Smooth muscle cell of the brain vasculature (primary cell): ENCODE data around the gene PEDS1.
"Not testable (repeated sequence)": the region's sequence is repeated elsewhere in the genome, so short reads cannot be mapped to it uniquely, and the experiment has no call there.

Experiments used
- DNase-seq: peaks from one replicate; pipeline ENCODE4 v3.0.0-alpha.2; 2012; ENCODE audit warnings: low read depth, low spot score

PEDS1 gene

DNA sequence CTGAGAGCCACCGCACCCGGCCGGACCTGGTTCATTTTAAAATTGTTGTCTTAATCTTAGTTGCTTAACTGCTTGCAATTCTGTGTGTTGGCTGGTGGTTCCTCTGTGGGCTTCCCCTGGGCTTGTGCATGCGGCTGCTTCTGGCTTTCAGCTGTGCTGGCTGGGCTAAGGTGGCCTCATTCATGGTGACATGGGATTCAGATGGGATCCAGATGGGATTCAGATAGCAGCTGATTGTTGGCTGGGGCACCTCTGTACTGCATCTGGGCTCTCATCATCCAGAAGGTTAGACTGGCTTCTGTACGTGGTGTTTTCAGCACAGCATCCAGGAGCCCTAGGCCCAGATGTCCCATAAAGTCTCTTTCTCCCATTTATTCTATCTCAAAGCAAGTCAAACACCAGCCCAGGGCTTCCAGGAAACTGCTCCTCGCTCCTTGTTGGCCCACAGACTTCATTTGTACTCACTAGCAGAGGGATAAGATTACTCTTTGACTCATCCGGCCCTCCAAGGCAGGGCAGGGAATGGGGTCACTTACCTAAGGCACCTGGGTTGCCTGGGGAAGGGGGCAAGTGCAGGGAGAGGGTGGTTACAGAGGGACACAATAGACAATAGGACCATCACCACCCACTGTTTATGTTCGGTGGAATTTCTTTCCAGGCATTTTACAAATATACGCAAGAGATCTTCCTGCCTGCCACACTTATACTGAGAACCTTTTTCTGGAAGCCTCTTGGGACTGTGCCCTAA is 10.2 kb upstream of the PEDS1 start:
- no peak for DNase-seq

DNA sequence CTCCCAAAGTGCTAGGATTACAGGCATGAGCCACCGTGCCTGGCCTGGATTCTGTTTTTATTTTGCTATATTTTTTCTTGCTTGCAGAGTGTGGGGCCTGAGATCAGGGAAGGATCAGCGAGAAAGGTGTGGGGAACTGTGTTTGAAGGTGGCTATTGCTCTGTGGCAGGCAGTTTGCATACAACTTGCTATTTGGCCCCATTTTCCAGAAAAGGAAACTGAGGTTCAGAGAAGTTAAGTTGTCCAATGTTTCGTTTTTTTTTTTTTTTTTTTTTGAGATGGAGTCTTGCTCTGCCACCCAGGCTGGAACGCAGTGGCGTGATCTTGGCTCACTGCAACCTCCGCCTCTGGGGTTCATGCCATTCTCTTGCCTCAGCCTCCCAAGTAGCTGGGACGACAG is 8.0 kb upstream of the PEDS1 start:
- DNase-seq: not testable (repeated sequence)

DNA sequence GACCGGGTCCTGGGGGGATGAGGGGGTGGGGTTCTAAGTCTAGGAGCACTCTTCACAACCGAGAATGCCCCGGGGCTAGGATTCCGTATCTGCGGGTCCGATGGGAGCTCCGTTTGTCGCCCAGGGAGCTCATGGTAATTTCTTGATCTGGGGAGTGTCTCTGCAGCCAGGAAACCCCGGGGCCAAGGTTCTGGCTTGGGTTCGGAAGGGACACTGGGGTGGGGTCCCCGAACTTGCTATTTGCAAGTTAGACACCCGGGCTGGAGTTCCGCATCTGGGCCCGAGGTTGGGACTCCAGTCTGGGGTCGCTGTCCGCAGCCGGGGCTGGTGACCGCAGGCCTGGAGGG is 397 bp downstream of the PEDS1 start:
- no peak for DNase-seq

DNA sequence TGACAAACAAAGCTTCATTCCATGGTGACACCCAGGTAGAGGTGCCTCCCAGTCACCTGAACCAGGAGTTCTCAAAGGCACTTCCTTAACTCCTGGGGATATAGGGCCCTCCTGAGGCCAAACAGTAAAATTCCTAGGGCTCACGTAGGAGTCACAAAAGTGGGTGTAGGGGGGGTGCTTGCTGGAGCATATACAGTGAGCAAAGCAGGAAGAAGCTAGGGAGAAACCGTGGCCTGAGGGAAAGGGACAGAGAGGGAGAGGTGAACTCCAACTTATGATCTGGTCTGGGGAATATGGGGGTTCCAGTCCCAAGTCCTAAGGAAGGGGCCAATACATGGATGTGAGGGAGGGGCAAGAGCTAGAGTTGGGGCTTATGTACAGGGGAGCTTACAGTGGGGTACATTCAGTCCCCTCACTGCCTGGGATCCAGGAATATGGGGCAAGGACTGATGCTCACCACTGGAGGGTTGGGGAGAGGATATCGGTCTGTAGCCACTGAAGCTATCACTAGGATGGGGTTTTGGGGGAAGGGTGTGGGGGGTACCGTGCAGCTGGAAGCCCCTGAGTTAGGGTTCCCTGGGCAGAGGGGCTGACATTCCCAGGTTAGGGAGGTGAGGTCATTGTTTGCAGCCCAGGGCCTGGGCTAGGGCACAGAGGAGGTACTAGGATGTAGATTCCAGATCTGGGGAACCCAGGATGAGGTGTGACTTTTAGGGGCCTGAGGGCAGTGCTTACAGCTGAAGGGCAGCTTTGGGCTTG is 950 bp downstream of the PEDS1 start:
- no peak for DNase-seq

DNA sequence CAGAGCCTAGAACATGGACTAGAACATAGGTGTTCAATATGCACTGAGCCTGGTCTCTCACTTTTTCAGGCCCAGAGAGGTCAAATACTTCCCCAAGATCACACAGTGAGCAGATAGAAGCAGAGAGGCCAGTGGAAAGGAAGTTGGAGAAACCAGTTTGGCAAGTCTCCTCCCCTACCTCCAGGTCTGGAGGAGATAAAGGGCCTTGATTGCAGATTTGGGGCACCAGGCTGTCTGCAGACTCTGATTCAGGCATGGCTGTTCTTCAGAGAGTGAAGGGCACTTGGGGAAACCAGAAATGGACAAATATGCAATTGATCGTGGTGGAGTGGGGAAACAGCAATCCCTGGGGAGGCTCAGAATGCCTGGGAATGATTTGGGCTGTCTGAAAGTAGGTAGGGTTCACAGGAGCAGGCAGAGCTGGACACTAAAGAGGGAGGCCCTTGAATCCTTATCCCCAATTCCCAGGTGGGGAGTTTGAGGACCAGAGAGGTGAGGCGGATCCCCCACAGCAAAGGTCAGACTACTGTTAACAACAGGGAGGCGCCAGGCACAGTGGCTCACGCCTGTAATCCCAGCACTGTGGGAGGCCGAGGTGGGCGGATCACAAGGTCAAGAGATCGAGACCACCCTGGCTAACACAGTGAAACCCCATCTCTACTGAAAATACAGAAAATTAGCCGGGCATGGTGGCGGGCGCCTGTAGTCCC is 2.3 kb downstream of the PEDS1 start:
- no peak for DNase-seq

DNA sequence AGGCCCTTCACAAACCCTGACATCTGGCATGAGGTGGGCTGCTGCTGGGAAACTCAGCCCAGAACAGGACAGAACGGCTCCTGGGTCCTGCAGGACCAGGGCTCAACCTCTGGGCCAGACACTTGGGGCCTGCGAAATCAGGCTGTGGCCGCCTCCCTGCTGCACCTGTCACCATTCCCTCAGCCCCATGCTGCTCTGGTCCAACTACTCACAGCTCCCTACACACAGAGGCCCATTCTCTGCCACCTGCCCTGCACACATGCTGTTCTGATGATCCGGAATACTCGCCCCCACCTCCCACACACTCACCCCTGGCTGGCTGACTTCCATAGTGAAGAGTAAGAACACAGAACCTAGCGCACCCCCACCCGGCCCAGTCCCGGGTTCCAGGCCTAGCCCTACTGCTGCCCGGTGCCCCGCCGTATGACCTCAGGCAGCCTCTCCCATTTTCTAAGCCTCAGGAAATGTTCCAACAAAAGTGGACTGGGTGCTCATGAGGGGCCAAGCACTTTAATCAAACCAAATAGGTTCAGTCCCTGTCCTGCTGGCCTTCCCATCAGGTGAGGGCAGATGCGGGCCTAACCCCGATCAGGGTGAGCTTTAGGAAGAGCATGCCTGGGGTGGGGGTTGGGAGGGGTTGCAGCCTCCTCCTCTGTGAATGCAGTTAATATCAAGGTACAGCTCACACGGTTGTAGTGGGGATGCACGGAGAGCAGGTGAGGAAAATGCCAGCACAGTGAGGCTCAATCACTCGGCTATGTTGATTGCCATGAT is 3.9 kb downstream of the PEDS1 start:
- no peak for DNase-seq

DNA sequence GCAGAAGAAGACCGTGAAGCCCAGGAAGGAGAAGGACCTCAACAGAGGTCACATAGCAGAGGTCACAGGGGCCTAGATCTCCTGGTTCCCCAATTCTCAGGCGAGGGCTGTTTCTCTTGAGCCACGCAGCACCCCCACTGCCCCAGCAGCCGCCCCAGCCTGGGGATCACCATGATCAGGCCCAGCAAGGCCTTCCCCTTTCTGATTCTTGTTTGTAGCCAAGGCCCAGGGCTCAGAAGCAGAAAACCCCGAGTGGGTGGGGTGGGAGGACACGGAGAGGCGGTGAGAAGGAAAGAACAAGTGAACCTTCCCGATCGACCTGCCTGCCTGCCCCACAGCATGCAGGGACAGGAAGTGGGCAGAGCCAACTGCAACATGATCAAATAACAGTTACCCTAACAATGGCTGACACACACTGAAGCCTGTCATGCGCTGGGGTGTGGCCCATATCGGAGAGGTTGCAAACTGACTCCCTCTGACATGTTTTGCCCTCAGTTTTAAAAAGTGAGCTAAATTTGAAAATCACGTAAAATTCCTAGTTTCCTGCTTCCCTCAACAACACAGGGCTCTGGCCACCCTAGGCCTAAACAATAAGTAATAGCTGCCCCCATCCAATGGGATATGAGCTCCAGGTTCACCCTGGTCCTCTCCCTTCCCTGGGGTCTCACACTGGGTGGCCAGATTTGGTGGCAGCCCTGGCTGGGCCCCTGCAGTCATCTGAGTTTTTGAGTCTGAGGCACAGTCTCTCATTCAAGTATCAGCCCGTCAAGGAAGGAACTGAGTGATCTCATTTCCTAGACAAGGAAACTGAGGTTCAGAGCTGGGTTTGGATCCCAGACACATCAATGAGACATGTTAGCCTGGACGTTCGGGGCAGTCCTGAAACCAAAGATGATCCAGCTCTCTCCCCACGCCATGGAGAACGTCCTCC is 6.5 kb downstream of the PEDS1 start:
- no peak for DNase-seq

DNA sequence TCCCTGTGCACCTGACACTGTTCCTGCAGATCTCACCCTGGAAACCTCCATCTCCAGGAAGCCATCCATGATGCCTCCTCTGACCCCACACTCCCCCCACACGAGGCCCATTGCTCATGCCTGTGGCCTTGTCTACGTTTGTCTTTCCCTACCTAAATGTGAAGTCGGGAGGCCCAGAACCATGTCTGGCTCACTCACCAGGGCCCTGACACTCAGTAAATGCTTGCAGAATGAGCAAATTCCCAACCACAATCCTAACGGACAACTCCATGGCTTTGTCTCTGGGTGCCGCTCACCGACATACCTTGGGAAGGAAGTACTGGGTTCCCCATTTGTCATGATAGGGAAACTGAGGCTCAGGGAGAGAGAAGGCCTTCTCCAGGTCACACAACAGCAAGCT is 7.3 kb downstream of the PEDS1 start:
- no peak for DNase-seq

DNA sequence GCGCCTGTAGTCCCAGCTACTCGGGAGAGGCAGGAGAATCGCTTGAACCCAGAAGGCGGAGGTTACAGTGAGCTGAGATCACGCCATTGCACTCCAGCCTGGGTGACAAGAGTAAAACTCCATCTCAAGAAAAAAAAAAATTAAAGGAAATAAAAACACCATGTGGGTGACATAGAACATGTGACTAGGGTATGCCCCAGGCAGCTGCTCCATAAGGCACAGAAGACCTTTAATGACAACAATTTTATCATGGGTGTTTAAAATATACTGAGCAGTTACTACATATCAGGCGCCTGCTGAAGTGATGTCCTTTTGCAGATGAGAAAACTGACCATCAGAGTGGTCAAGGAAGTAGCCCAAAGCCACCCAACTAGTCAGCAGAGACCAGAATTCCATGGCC is 8.0 kb downstream of the PEDS1 start:
- DNase-seq: no peak

DNA sequence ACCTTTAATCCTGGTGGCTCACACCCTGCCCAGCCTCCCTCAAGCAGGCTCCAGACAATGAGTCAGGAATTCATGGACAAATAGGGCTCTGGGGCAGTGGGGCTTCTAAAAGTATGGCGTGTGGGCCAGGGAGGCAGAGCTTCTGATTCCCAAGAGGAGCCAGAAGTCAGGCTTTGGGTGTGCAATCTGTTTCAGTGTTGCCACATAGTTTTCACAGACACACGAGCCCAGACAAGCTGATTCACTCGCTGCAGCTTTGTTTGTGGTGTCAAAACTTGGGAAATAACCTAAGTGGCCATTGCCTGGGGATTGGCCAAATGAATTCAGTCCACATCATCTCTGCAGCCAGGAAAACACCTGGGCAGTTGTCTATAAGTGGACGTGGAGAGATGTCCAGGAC is 9.2 kb downstream of the PEDS1 start:
- DNase-seq: peak; percentile 49

DNA sequence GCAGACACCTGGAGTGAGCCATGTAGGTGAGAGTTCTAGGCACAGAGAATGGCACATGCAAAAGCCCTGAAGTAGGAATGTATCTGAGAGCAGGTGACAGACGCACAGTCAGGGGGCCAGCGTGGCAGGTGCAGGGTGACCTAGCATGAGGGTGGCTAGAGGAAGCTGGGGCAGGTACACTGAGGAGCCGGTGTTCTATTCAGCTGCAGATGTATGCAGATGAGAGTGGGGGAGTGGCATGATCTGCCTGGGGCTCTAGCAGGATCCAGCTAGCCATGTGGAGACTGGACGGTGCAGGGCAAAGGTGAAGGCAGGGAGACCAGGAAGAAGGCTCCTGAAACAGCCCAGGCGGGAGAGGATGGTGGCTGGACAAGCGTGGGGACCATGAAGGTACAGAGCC is 10.7 kb downstream of the PEDS1 start:
- no peak for DNase-seq

DNA sequence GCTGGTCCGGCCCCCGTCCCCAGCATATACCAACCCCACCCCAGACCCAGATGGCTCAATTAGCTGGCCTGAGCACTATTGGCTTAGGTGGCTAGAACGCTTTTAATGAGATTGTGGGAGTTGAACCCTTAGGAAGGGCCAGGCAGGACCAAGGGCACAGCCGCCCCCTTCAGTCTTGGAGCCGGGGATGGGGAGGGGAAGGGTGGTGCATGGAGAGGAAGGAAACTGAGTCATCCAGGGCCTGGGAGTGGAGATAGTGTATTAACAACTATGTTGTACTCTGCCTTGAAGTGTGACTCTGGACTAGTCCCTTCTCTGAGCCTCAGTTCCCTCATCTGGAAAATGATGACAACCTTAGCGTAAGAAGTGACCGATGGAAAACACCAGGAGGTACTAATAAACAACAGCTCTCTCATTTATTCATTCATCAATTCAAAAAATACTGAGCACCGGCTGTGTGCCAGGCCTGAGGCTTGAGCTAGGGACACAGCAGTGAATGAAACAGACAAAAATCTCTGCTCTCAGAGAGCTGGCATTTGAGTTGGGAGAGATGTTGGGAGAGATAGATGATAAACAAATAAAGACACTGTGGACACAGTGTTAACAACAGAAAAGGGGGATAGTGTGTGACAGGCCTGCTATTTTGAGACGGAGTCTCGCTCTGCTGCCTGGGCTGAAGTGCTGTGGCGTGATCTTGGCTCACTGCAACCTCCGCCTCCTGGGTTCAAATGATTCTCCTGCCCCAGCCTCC is 11.5 kb downstream of the PEDS1 start:
- no peak for DNase-seq

DNA sequence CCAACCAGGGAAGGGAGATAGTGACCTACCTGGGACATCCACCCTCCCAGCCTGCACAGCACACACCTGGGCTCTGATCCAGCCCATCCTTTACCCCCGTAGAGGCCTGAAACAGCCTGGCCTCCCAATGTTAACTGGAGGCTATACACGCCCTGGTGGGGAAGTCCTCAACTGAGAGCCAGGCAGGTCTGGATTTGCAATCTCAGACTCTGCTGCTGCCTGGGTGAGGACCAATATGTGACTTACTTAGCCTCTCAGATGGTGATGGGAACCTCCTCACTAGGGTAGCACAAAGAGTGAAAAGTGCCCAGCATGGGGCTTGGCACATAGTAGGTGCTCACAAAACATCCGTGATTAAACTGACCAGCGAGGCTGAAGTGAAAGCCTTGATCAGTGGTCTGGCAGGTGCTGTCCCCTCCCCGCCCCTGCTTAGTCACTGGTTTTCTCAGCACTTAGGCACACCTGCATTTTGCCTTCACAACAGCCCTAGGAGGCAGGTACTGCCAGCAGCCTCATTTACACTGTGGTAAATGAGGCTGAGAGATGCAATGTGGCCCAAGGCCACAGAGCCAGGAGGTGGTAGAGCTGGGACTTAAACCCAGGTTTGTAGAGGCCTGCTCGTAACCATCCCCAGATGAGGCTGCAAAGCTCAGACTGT is 12.4 kb downstream of the PEDS1 start:
- no peak for DNase-seq

DNA sequence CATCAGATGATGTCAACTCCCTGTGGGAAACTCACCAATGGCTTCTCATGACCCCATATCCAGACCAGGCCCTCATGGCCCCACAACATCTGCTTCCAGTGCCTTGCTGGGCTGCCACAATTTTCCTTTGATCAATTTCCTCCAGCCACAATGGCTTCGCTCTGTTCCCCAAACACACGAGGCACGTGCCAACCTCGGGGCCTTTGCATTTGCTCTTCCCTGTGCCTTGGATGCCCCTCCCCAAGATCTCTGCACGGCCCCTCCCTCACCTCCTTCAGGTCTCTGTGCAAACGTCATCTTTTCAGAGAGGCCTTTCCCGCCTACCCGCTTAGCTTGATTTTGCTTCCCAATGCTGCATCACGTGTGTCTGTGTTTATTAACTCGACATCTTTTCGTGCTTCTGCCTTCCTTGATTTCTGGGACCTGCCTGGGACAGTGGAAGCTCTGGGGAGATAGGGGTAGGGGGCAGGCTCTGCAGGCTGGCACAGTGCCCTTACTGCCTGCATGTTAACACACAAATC is 13.1 kb downstream of the PEDS1 start:
- DNase-seq: no peak

DNA sequence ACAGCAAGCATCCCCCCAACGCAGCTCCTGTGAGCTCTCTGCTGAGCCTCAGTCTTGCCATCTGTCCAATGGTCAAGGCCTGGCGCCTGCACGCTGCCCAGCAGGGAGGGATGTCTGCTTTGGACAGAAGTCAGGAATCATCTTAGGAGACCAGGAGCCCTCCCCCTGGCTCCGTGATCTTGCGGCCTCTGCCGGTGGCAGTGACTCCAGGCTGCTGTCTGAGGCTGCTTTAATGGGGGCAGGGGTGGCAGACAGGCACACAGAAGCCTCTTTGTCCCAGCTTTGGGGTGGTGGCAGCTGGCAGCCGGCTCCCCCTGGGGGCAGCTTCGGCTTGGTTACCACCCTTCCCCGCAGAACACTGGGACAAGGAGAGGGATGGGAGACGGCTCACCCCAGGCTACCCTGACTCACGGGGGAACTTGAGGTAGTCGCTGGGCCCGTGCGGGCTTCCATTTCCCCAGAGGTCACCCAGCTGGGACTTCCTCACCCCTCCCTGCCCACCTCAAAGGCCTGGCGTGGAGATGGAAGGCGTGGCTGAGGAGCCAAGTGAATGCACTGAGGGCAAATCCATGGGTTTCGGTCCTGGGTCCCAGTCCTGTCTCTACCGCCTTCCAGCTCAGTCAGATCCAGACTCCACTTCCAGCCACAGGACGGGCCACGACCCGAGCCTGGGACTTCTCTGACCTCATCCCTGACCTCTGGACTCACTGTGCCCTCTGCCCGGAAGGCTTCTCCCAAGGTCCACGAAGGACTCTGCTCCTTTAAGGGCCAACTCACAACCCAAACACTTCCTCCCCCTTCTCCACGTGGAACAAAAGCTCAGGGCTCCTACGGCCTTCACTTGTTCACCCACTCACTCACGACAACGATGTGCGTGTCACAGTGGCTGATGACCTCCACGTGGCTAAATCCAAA is 14.8 kb downstream of the PEDS1 start:
- DNase-seq: no peak

DNA sequence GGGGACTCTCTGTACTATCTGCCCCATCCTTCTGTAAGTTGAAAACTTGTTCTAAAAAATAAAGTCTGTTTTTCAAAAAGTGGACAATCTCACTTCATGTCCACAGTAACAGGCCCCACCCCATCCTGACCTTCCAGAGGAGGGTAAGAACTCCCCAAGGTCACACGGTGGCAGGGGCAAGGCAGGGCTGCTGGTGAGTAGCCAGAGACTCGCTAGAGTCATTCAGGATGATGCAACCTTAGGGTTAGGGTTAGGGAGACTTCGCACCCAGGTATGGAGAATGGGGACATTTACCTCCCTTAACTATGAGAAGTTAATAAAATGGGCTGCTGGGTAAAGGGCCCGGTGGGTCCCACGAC is 15.4 kb downstream of the PEDS1 start:
- no peak for DNase-seq

DNA sequence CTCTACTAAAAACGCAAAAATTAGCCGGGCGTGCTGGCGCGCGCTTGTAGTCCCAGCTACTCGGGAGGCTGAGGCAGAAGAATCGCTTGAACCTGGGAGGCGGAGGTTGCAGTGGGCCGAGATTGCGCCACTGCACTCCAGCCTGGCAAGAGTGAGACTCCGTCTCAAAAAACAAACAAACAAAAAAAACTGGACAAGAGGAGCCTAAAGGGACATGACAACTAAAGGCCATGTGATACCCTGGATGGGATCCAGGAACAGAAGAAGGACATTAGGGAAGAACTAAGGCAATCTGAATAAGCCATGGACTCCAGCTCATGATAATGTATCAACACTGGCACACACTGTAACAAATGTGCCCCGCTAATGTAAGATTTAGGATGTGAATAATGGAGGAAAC is 15.8 kb downstream of the PEDS1 start:
- DNase-seq: not testable (repeated sequence)

DNA sequence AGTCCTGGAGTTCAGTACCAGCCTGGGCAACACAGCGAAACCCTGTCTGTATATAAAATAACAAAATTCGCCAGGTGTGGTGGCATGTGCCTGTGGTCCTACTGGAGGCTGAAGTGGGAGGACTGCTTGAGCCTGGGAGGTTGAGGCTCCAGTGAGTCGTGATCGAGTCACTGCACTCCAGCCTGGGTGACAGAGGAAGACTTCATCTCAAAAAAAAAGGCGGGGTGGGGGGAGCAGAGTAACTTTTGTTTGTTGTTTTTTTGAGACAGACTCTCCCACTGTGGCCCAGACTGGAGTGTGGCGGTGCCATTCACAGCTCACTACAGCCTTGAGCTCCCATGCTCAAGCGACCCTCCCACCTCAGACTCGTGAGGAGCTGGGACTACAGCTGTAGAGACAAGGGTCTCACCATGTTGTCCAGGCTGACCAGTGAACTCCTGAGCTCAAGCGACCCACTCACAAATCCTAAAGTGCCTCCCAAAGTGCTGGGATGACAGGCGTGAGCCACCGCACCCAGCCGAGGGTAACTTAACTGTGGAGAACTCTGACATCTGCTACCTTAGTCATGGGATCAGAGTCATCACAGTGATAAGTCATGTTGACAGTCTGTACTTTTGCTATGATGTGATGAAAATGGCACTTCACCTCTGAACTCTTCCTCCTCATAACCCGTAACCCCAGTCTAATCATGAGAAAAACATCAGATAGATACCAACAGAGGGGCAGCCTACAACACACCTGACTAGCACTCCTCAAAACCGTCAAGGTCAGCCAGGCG is 16.5 kb downstream of the PEDS1 start:
- no peak for DNase-seq
